H9 (cell line): ENCODE measurements around the gene BIRC7. TPM values are rescaled to one million over a fixed set of nuclear protein-coding genes. Genes with fewer than 3 reads are reported as not detected.

Experiments used
- DNase-seq: peaks from one replicate; pipeline ENCODE4 v3.0.0-alpha.2; 2017
- H2AFZ ChIP-seq: one replicate; pipeline ENCODE4 v1.6.1; 2013; ENCODE audit warnings: mild to moderate bottlenecking, low read length, control low read depth, moderate library complexity
- H2AK5ac ChIP-seq: 2 replicates; pipeline ENCODE4 v1.6.1; 2013; ENCODE audit warnings: low read length, control low read depth, mixed read lengths; ENCODE audit not compliant: insufficient read length
- H2BK120ac ChIP-seq: one replicate; pipeline ENCODE4 v1.6.1; 2013; ENCODE audit warnings: low read depth, mild to moderate bottlenecking, low read length, control low read depth, inconsistent platforms; ENCODE audit not compliant: poor library complexity, severe bottlenecking
- H2BK12ac ChIP-seq: 2 replicates; pipeline ENCODE4 v1.6.1; 2013; ENCODE audit warnings: low read length, control low read depth, mixed read lengths, low read depth; ENCODE audit not compliant: insufficient read length
- H2BK15ac ChIP-seq: 2 replicates; pipeline ENCODE4 v1.6.1; 2013; ENCODE audit warnings: low read depth, low read length, control low read depth
- H2BK20ac ChIP-seq: one replicate; pipeline ENCODE4 v1.6.1; 2013; ENCODE audit warnings: low read depth, mild to moderate bottlenecking, low read length, control low read depth, inconsistent platforms; ENCODE audit not compliant: poor library complexity, severe bottlenecking
- H2BK5ac ChIP-seq: 2 replicates; pipeline ENCODE4 v1.6.1; 2013; ENCODE audit warnings: low read length, control low read depth, mixed read lengths; ENCODE audit not compliant: insufficient read length
- H3K14ac ChIP-seq: 2 replicates; pipeline ENCODE4 v1.6.1; 2013; ENCODE audit warnings: low read length, control low read depth; ENCODE audit not compliant: insufficient read depth
- H3K18ac ChIP-seq: 2 replicates; pipeline ENCODE4 v1.6.1; 2013; ENCODE audit warnings: low read depth, mild to moderate bottlenecking, mixed read lengths, low read length, control low read depth; ENCODE audit not compliant: insufficient read length
- H3K23ac ChIP-seq: 2 replicates; pipeline ENCODE4 v1.6.1; 2013; ENCODE audit warnings: low read length, control low read depth, mixed read lengths, low read depth; ENCODE audit not compliant: insufficient read length
- H3K23me2 ChIP-seq: 2 replicates; pipeline ENCODE4 v1.6.1; 2013; ENCODE audit warnings: low read depth, mild to moderate bottlenecking, mixed read lengths, low read length, control low read depth; ENCODE audit not compliant: insufficient read length, poor library complexity, severe bottlenecking
- H3K27ac ChIP-seq: 2 replicates; pipeline ENCODE4 v1.5.1; 2013; ENCODE audit warnings: low read length, control low read depth, mixed read lengths, low read depth; ENCODE audit not compliant: insufficient read length
- H3K27me3 ChIP-seq: 2 replicates; pipeline ENCODE4 v1.6.1; 2013; ENCODE audit warnings: low read length, control low read depth, inconsistent platforms; ENCODE audit not compliant: insufficient read depth
- H3K4ac ChIP-seq: 2 replicates; pipeline ENCODE4 v1.6.1; 2013; ENCODE audit warnings: low read depth, mild to moderate bottlenecking, control low read depth, inconsistent platforms, low read length, moderate library complexity
- H3K4me1 ChIP-seq: 2 replicates; pipeline ENCODE4 v1.6.1; 2013; ENCODE audit warnings: low read length, control low read depth, inconsistent platforms; ENCODE audit not compliant: insufficient read depth
- H3K4me2 ChIP-seq: 2 replicates; pipeline ENCODE4 v1.6.1; 2013; ENCODE audit warnings: low read length, control low read depth, mixed read lengths; ENCODE audit not compliant: insufficient read length, insufficient read depth
- H3K56ac ChIP-seq: 2 replicates; pipeline ENCODE4 v1.6.1; 2013; ENCODE audit warnings: low read depth, mild to moderate bottlenecking, mixed read lengths, low read length, control low read depth; ENCODE audit not compliant: insufficient read length
- H3K79me1 ChIP-seq: 2 replicates; pipeline ENCODE4 v1.6.1; 2013; ENCODE audit warnings: low read depth, mild to moderate bottlenecking, moderate library complexity, low read length, control low read depth, inconsistent platforms; ENCODE audit not compliant: insufficient read depth, poor library complexity, severe bottlenecking
- H3K79me2 ChIP-seq: 2 replicates; pipeline ENCODE4 v1.6.1; 2013; ENCODE audit warnings: low read length, control low read depth, inconsistent platforms; ENCODE audit not compliant: insufficient read depth
- H3K9ac ChIP-seq: 2 replicates; pipeline ENCODE4 v1.6.1; 2013; ENCODE audit warnings: low read length, control low read depth, mixed read lengths; ENCODE audit not compliant: insufficient read length; ENCODE audit errors: extremely low read depth
- H3K9me3 ChIP-seq: one replicate; pipeline ENCODE4 v1.6.1; 2013; ENCODE audit warnings: low read depth, low read length, inconsistent platforms; ENCODE audit not compliant: control insufficient read depth
- H3T11ph ChIP-seq: one replicate; pipeline ENCODE4 v1.6.1; 2013; ENCODE audit warnings: mild to moderate bottlenecking, low read length, control low read depth, inconsistent platforms
- H4K20me1 ChIP-seq: one replicate; pipeline ENCODE4 v1.6.1; 2013; ENCODE audit not compliant: control insufficient read depth, insufficient read length, insufficient read depth
- H4K5ac ChIP-seq: 2 replicates; pipeline ENCODE4 v1.6.1; 2013; ENCODE audit warnings: low read depth, mild to moderate bottlenecking, mixed read lengths, low read length, control low read depth; ENCODE audit not compliant: insufficient read length
- H4K8ac ChIP-seq: replicated peaks from 2 replicates; pipeline ENCODE4 v1.6.1; 2013; ENCODE audit warnings: low read length, control low read depth, mixed read lengths, low read depth; ENCODE audit not compliant: insufficient read length
- H4K91ac ChIP-seq: 2 replicates; pipeline ENCODE4 v1.6.1; 2013; ENCODE audit warnings: low read depth, mild to moderate bottlenecking, moderate library complexity, mixed read lengths, low read length, control low read depth; ENCODE audit not compliant: insufficient read length
- H3K27ac Mint-ChIP-seq, 3 experiments: 2 replicates in 2 of 3; 3 replicates in 1 of 3; pipeline ENCODE4 v1.8.0; 2020 to 2021; ENCODE audit warnings: mixed read lengths in 3 of 3, mild to moderate bottlenecking in 1 of 3, moderate library complexity in 1 of 3
- H3K27me3 Mint-ChIP-seq: 2 replicates; pipeline ENCODE4 v1.8.0; 2021; ENCODE audit warnings: low read depth, mild to moderate bottlenecking, moderate library complexity, mixed read lengths
- H3K36me3 Mint-ChIP-seq, 3 experiments: 2 replicates in 2 of 3; 3 replicates in 1 of 3; pipeline ENCODE4 v1.8.0; 2020 to 2021; ENCODE audit warnings: low read depth in 3 of 3, mixed read lengths in 3 of 3; ENCODE audit not compliant: insufficient read depth in 1 of 3
- H3K4me1 Mint-ChIP-seq, 2 experiments: 2 replicates each; pipeline ENCODE4 v1.8.0; 2020; ENCODE audit warnings: mixed read lengths in 2 of 2
- H3K4me3 Mint-ChIP-seq, 2 experiments: 2 replicates in 1 of 2; 3 replicates in 1 of 2; pipeline ENCODE4 v1.8.0; 2020 to 2021; ENCODE audit warnings: mild to moderate bottlenecking in 2 of 2, mixed read lengths in 2 of 2, moderate library complexity in 1 of 2
- H3K9me3 Mint-ChIP-seq, 2 experiments: 2 replicates in 1 of 2; 3 replicates in 1 of 2; pipeline ENCODE4 v1.8.0; 2020; ENCODE audit warnings: mild to moderate bottlenecking in 2 of 2, mixed read lengths in 2 of 2, moderate library complexity in 1 of 2
- CTCF ChIP-seq: fragments of 200-600 bp; sonication (generic); conservative IDR thresholded peaks from 3 replicates; pipeline ENCODE4 v1.8.0; 2021; ENCODE audit warnings: antibody characterized with exemption, mild to moderate bottlenecking
- WGBS: extraction: QIAGEN DNeasy Blood & Tissue Kit; methylation state at CpG from one replicate; pipeline ENCODE4 v1.1.7; 2013; ENCODE audit warnings: missing lambda C conversion rate, low lambda C conversion rate, mixed read lengths; ENCODE audit not compliant: insufficient read length; ENCODE audit errors: extremely low coverage; 5-methylcytosine and 5-hydroxymethylcytosine counted together
- total RNA-seq: library from RNA; stranded (reverse); gene quantifications from 2 replicates; pipeline ENCODE4 v1.2.1, GENCODE V29; 2021

The BIRC7 gene
- total RNA-seq, 1 experiment from 2014 or later, result not detected

GRCh38 chr20:63219447-63219821 is 16.3 kb upstream of the BIRC7 start:
- peaks cover 32% of the 10 kb centered on the region for H3K27me3 Mint-ChIP-seq
- no peak overlapping the region for H3K4me3 Mint-ChIP-seq

More at GRCh38 chr20:63219447-63219821, 16.3 kb upstream of the BIRC7 start:
- Histone ChIP-seq H4K91ac (no peak overlapping the region), H3K4ac (no peak overlapping the region), H3K23ac (no peak overlapping the region), H2BK15ac (no peak overlapping the region), H3K9me3 (no peaks in the 10 kb centered on the region), H3T11ph (no peak overlapping the region), H2AK5ac (no peak overlapping the region), H3K79me2 (peaks cover 5% of the 10 kb centered on the region; the same call in 1 of the 2 replicates), H4K20me1 (peaks cover 3% of the 10 kb centered on the region), H2BK120ac (no peak overlapping the region), H2BK20ac (no peak overlapping the region), H2BK5ac (no peak overlapping the region), H3K9ac (no peak overlapping the region), H4K5ac (no peak overlapping the region), H4K8ac (no peak overlapping the region), H2AFZ (no peak overlapping the region), H3K27ac (no peak overlapping the region), H3K4me1 (no peaks in the 10 kb centered on the region), H3K23me2 (peaks cover 9% of the 10 kb centered on the region), H3K27me3 (no peaks in the 10 kb centered on the region), H3K79me1 (no peaks in the 10 kb centered on the region), H3K18ac (no peak overlapping the region), H2BK12ac (no peak overlapping the region), H3K14ac (no peak overlapping the region), H3K4me2 (no peak overlapping the region), H3K56ac (no peak overlapping the region)
- peaks cover 0 to 1% of the 10 kb centered on the region in 2 experiments; a peak in 1 of 5 replicates for H3K9me3 Mint-ChIP-seq
- H3K4me1 Mint-ChIP-seq, result peaks cover 16 to 37% of the 10 kb centered on the region in 2 experiments
- TF ChIP-seq CTCF, result no peak
- H3K36me3 Mint-ChIP-seq, result peaks cover 7 to 10% (median 8%) of the 10 kb centered on the region in 3 experiments; a peak in 5 of 7 replicates
- H3K27ac Mint-ChIP-seq, result no peak overlapping the region
- no CpG with 5 or more reads among the region's 8 CpGs for whole genome bisulfite sequencing
- DNase-seq, result no peak
